Testis (tissue), 2 donors: ENCODE results near the gene CMPK1.

Experiments
- POLR2A ChIP-seq: fragments of 450-650 bp; IDR thresholded peaks from one replicate; pipeline ENCODE4 v1.6.1; 2017; ENCODE audit warnings: antibody characterized with exemption, mild to moderate bottlenecking, moderate library complexity
- TF ChIP-seq, protein P1 (sequence below), 3 experiments: fragments of 450-650 bp in 2 of 3; fragments of 200-600 bp in 1 of 3; sonication (generic) in 1 of 3; IDR thresholded peaks; one replicate each; pipeline ENCODE4 v1.5.1; 2016 to 2019; ENCODE audit warnings: antibody characterized with exemption in 3 of 3, mild to moderate bottlenecking in 2 of 3, moderate library complexity in 1 of 3

DNA sequence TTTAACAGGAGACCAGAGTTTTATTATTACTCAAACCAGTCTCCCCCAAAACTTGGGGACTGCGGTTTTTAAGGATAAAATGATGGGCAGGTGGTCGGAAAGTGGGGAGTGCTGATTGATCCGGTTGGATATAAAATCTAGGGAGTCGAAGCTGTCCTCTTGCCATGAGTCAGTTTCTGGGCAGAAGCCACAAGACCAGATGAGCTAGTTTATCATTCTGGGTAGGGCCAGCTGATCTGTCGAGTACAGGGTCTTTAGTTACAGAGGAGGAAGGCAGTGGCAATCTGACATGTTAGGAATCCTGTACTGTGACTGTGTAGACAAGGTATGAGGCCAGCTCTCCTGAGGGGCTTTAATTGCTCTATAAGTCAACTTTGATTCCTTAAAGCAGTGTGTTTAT, 59.6 kb downstream of the CMPK1 start:
- TF ChIP-seq, protein P1, sequence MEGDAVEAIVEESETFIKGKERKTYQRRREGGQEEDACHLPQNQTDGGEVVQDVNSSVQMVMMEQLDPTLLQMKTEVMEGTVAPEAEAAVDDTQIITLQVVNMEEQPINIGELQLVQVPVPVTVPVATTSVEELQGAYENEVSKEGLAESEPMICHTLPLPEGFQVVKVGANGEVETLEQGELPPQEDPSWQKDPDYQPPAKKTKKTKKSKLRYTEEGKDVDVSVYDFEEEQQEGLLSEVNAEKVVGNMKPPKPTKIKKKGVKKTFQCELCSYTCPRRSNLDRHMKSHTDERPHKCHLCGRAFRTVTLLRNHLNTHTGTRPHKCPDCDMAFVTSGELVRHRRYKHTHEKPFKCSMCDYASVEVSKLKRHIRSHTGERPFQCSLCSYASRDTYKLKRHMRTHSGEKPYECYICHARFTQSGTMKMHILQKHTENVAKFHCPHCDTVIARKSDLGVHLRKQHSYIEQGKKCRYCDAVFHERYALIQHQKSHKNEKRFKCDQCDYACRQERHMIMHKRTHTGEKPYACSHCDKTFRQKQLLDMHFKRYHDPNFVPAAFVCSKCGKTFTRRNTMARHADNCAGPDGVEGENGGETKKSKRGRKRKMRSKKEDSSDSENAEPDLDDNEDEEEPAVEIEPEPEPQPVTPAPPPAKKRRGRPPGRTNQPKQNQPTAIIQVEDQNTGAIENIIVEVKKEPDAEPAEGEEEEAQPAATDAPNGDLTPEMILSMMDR (IDR thresholded peaks at IDR 0.05) = no peak
- no peak for TF ChIP-seq POLR2A
